HG03378 (cell line): Measurements from ENCODE around the gene SYT15.
"Not testable (repeated sequence)": the region's sequence is repeated elsewhere in the genome, so short reads cannot be mapped to it uniquely, and the experiment has no call there.

Experiments used
- ATAC-seq: cut with Tn5 transposase; IDR thresholded peaks from one replicate; pipeline ENCODE4 v1.9.1; 2021; ENCODE audit warnings: mild to moderate bottlenecking, moderate library complexity; ENCODE audit not compliant: unreplicated experiment

The SYT15 gene

GRCh38 chr10:46578474-46579178, at the start of gene SYT15:
SYT15 (plus strand) TSS chr10:46579128; CDS start chr10:46579169, 41 bp downstream.
- not testable (repeated sequence) for ATAC-seq

GRCh38 chr10:46529742-46530141, 49.2 kb upstream of the SYT15 start:
- not testable (repeated sequence) for ATAC-seq

- ATAC-seq: no peak
Observed at GRCh38 chr10:46530249-46531186, 48.4 kb upstream of the SYT15 start.

- not testable (repeated sequence) for ATAC-seq
Observed at GRCh38 chr10:46532256-46532655, 46.7 kb upstream of the SYT15 start.

- no peak for ATAC-seq
Observed at GRCh38 chr10:46534828-46535524, 44.0 kb upstream of the SYT15 start.

- ATAC-seq: no peak
Observed at GRCh38 chr10:46536171-46536570, 42.8 kb upstream of the SYT15 start.

GRCh38 chr10:46536781-46537180, 42.1 kb upstream of the SYT15 start:
- ATAC-seq: no peak

- no peak for ATAC-seq
Observed at GRCh38 chr10:46537309-46537708, 41.6 kb upstream of the SYT15 start.

- no peak for ATAC-seq
Observed at GRCh38 chr10:46538155-46538554, 40.8 kb upstream of the SYT15 start.

- no peak for ATAC-seq
Observed at GRCh38 chr10:46538717-46539426, 40.1 kb upstream of the SYT15 start.

GRCh38 chr10:46539596-46540411, 39.1 kb upstream of the SYT15 start:
- no peak for ATAC-seq

- no peak for ATAC-seq
Observed at GRCh38 chr10:46540412-46541016, 38.4 kb upstream of the SYT15 start.

GRCh38 chr10:46541017-46541661, 37.8 kb upstream of the SYT15 start:
- no peak for ATAC-seq

GRCh38 chr10:46541735-46542566, 37.0 kb upstream of the SYT15 start:
- no peak for ATAC-seq

GRCh38 chr10:46542567-46543465, 36.1 kb upstream of the SYT15 start:
- no peak for ATAC-seq

- ATAC-seq: no peak
Observed at GRCh38 chr10:46543466-46544377, 35.2 kb upstream of the SYT15 start.
